ENCODE measurements around the gene KL.

The KL gene

DNA sequence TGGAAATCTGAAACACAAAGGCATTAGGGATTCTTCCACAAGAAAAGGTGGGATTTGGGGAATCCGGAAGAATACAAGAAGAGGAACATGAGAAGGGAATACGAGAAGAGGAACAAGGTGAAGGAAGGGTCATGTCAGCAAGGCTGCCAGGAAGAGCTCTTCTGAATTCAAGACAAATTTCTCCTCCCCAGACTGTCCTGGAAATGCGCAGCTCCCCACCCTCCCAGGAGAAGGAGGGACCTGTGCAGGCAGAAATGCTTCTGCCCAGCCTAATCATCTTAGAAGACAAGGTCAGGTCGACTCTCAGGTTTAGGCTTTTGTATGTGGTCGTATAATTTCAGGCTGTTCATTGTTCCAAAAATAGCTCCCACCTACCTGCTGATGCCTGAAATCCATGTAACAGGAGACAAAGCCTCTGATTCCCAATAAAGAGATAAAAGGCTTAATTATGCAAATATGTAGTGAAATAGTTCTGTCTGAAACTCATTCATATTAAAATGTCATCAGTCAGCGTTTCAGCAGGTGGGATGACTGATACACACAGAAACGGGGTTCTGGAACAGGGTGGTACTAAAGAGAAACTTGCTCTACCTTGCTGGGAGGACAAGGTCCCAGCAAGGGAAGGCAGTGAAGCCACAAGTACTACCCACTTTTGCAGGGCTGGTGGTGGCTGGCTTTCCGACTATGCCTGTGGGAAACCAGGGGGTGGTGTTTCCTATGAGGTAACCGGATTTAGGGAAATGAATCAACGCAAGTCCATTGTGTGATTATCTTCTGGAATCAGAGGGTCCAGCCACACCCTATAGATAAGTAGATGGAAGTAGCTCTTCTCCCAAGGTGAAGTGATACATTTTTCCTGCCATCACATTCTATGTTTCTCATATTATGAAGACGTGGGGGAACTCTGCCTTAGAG is 76.1 kb downstream of the KL start:
- no peak for TF ChIP-seq RAD21 (IDR thresholded peaks at IDR 0.05; ENCODE audit: low read depth)
- no peak for TF ChIP-seq USF1 (IDR thresholded peaks at IDR 0.05)
- TF ChIP-seq ZBTB7A (IDR thresholded peaks at IDR 0.05; ENCODE audit: low read depth), result no peak
- no peak for TF ChIP-seq TEAD4 (IDR thresholded peaks at IDR 0.05)
- TF ChIP-seq CEBPB (IDR thresholded peaks at IDR 0.05), result no peak
- TF ChIP-seq EP300 (IDR thresholded peaks at IDR 0.05; ENCODE audit: borderline replicate concordance), result no peak
- TF ChIP-seq YY1 (IDR thresholded peaks at IDR 0.05; ENCODE audit: low read depth), result no peak
- TF ChIP-seq, protein P1, sequence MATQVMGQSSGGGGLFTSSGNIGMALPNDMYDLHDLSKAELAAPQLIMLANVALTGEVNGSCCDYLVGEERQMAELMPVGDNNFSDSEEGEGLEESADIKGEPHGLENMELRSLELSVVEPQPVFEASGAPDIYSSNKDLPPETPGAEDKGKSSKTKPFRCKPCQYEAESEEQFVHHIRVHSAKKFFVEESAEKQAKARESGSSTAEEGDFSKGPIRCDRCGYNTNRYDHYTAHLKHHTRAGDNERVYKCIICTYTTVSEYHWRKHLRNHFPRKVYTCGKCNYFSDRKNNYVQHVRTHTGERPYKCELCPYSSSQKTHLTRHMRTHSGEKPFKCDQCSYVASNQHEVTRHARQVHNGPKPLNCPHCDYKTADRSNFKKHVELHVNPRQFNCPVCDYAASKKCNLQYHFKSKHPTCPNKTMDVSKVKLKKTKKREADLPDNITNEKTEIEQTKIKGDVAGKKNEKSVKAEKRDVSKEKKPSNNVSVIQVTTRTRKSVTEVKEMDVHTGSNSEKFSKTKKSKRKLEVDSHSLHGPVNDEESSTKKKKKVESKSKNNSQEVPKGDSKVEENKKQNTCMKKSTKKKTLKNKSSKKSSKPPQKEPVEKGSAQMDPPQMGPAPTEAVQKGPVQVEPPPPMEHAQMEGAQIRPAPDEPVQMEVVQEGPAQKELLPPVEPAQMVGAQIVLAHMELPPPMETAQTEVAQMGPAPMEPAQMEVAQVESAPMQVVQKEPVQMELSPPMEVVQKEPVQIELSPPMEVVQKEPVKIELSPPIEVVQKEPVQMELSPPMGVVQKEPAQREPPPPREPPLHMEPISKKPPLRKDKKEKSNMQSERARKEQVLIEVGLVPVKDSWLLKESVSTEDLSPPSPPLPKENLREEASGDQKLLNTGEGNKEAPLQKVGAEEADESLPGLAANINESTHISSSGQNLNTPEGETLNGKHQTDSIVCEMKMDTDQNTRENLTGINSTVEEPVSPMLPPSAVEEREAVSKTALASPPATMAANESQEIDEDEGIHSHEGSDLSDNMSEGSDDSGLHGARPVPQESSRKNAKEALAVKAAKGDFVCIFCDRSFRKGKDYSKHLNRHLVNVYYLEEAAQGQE (IDR thresholded peaks at IDR 0.05; ENCODE audit: low read depth), result no peak
- no peak for TF ChIP-seq CREB1 (IDR thresholded peaks at IDR 0.05; ENCODE audit: low read depth)
- no peak for TF ChIP-seq TCF12 (IDR thresholded peaks at IDR 0.05; ENCODE audit: low read depth)
- TF ChIP-seq EGR1 (IDR thresholded peaks at IDR 0.05), result no peak
- no peak for TF ChIP-seq FOXM1 (IDR thresholded peaks at IDR 0.05; ENCODE audit: borderline replicate concordance, low read depth)
- TF ChIP-seq TAF1 (IDR thresholded peaks at IDR 0.05; ENCODE audit: low read depth), result no peak
- no peak for TF ChIP-seq NFIC (IDR thresholded peaks at IDR 0.05)
- TF ChIP-seq, protein P2, sequence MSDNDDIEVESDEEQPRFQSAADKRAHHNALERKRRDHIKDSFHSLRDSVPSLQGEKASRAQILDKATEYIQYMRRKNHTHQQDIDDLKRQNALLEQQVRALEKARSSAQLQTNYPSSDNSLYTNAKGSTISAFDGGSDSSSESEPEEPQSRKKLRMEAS (IDR thresholded peaks at IDR 0.05), result no peak

GRCh38 chr13:33096886-33097605 is 80.8 kb downstream of the KL start:
- TF ChIP-seq EGR1 (IDR thresholded peaks at IDR 0.05), result no peak
- TF ChIP-seq TCF12 (IDR thresholded peaks at IDR 0.05; ENCODE audit: low read depth), result no peak
- no peak for TF ChIP-seq EP300 (IDR thresholded peaks at IDR 0.05; ENCODE audit: borderline replicate concordance)
- no peak for TF ChIP-seq FOXM1 (IDR thresholded peaks at IDR 0.05; ENCODE audit: borderline replicate concordance, low read depth)
- no peak for TF ChIP-seq CEBPB (IDR thresholded peaks at IDR 0.05)
- no peak for TF ChIP-seq RAD21 (IDR thresholded peaks at IDR 0.05; ENCODE audit: low read depth)
- TF ChIP-seq USF1 (IDR thresholded peaks at IDR 0.05), result no peak
- TF ChIP-seq, protein P2 (IDR thresholded peaks at IDR 0.05), result no peak
- TF ChIP-seq TAF1 (IDR thresholded peaks at IDR 0.05; ENCODE audit: low read depth), result no peak
- TF ChIP-seq, protein P1 (IDR thresholded peaks at IDR 0.05; ENCODE audit: low read depth), result no peak
- TF ChIP-seq NFIC (IDR thresholded peaks at IDR 0.05), result no peak
- no peak for TF ChIP-seq ZBTB7A (IDR thresholded peaks at IDR 0.05; ENCODE audit: low read depth)
- no peak for TF ChIP-seq YY1 (IDR thresholded peaks at IDR 0.05; ENCODE audit: low read depth)
- TF ChIP-seq TEAD4 (IDR thresholded peaks at IDR 0.05), result no peak
- TF ChIP-seq CREB1 (IDR thresholded peaks at IDR 0.05; ENCODE audit: low read depth), result no peak

DNA sequence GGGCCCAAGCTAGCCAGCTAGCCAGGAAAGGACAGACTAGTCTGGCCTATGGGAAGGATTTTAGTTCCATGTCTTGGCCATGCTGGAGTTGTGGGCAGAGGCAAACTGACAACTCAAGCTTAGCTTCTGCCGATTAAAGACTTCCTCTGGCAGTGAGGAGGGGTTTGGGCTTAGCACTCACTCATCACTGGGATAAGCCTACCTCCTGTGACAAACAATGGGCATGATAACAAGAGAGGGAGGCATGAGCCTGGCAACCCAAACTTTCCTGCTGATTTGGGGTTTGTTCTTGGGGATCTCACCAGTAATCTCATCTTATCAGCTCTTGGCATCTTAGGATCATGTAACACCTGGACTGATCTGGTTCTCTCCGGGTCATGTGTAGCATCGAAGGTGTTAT is 83.6 kb downstream of the KL start:
- TF ChIP-seq TAF1 (IDR thresholded peaks at IDR 0.05; ENCODE audit: low read depth) (no peak), RAD21 (IDR thresholded peaks at IDR 0.05; ENCODE audit: low read depth) (no peak), EGR1 (IDR thresholded peaks at IDR 0.05) (no peak), ZBTB7A (IDR thresholded peaks at IDR 0.05; ENCODE audit: low read depth) (no peak), TEAD4 (IDR thresholded peaks at IDR 0.05) (no peak), CREB1 (IDR thresholded peaks at IDR 0.05; ENCODE audit: low read depth) (no peak), FOXM1 (IDR thresholded peaks at IDR 0.05; ENCODE audit: borderline replicate concordance, low read depth) (no peak), TCF12 (IDR thresholded peaks at IDR 0.05; ENCODE audit: low read depth) (no peak), YY1 (IDR thresholded peaks at IDR 0.05; ENCODE audit: low read depth) (no peak), USF1 (IDR thresholded peaks at IDR 0.05) (no peak), EP300 (IDR thresholded peaks at IDR 0.05; ENCODE audit: borderline replicate concordance) (no peak), NFIC (IDR thresholded peaks at IDR 0.05) (no peak), CEBPB (IDR thresholded peaks at IDR 0.05) (no peak)
- TF ChIP-seq, protein P2 (IDR thresholded peaks at IDR 0.05), result no peak
- TF ChIP-seq, protein P1 (IDR thresholded peaks at IDR 0.05; ENCODE audit: low read depth), result no peak

Data from Ishikawa (cell line).